DMS79 (cell line): ENCODE measurements around the gene TP63.
"Not testable (repeated sequence)": the region's sequence is repeated elsewhere in the genome, so short reads cannot be mapped to it uniquely, and the experiment has no call there.

Experiments used
- DNase-seq: peaks from one replicate; lab custom pipeline; 2025; lab: John Stamatoyannopoulos, UW

TP63 gene

GRCh38 chr3:189631373-189631408 is at the start of gene TP63:
Gene TP63 (plus strand): TSS chr3:189631389. CDS start chr3:189631516, 127 bp downstream.
- no peak for DNase-seq

GRCh38 chr3:189582179-189582578 is 49.0 kb upstream of the TP63 start:
- DNase-seq, result no peak

GRCh38 chr3:189584645-189585044 is 46.5 kb upstream of the TP63 start:
- DNase-seq, result no peak

GRCh38 chr3:189586941-189587663 is 44.1 kb upstream of the TP63 start:
- DNase-seq, result no peak

GRCh38 chr3:189587664-189588040 is 43.5 kb upstream of the TP63 start:
- no peak for DNase-seq

- no peak for DNase-seq
Observed at GRCh38 chr3:189588070-189588469, 43.1 kb upstream of the TP63 start.

GRCh38 chr3:189588475-189589178 is 42.6 kb upstream of the TP63 start:
- DNase-seq, result no peak

- DNase-seq, result no peak
Observed at GRCh38 chr3:189589179-189589569, 42.0 kb upstream of the TP63 start.

GRCh38 chr3:189590223-189590622 is 41.0 kb upstream of the TP63 start:
- DNase-seq, result peak; percentile 51

GRCh38 chr3:189593581-189593980 is 37.6 kb upstream of the TP63 start:
- no peak for DNase-seq

- not testable (repeated sequence) for DNase-seq
Observed at GRCh38 chr3:189596078-189596979, 34.9 kb upstream of the TP63 start.

- no peak for DNase-seq
Observed at GRCh38 chr3:189597918-189598317, 33.3 kb upstream of the TP63 start.

GRCh38 chr3:189598530-189599225 is 32.5 kb upstream of the TP63 start:
- DNase-seq, result no peak

GRCh38 chr3:189602471-189602870 is 28.7 kb upstream of the TP63 start:
- no peak for DNase-seq

GRCh38 chr3:189605717-189606116 is 25.5 kb upstream of the TP63 start:
- no peak for DNase-seq

GRCh38 chr3:189606774-189607173 is 24.4 kb upstream of the TP63 start:
- no peak for DNase-seq

GRCh38 chr3:189612641-189613040 is 18.5 kb upstream of the TP63 start:
- not testable (repeated sequence) for DNase-seq

GRCh38 chr3:189613122-189613521 is 18.1 kb upstream of the TP63 start:
- no peak for DNase-seq

GRCh38 chr3:189621948-189622603 is 9.1 kb upstream of the TP63 start:
- DNase-seq, result no peak

- no peak for DNase-seq
Observed at GRCh38 chr3:189622629-189623028, 8.6 kb upstream of the TP63 start.

GRCh38 chr3:189624130-189624529 is 7.1 kb upstream of the TP63 start:
- DNase-seq, result no peak

- DNase-seq, result no peak
Observed at GRCh38 chr3:189625071-189625470, 6.1 kb upstream of the TP63 start.
